Measurements from ENCODE around the gene ZNF808.
A peak's percentile ranks its signal among the peaks of the same experiment; 100 is the strongest.
"Not testable (repeated sequence)": the region's sequence is repeated elsewhere in the genome, so short reads cannot be mapped to it uniquely, and the experiment has no call there.

ZNF808 gene

GRCh38 chr19:52527134-52527955 is at the start of gene ZNF808:
Gene ZNF808 (plus strand): TSS chr19:52527668. CDS start chr19:52543285, 15,617 bp downstream.
- peak; percentile 88 for DNase-seq (ENCODE audit: low spot score)

- DNase-seq (ENCODE audit: low spot score) = not testable (repeated sequence)
These were observed 43.2 kb upstream of the ZNF808 start for GRCh38 chr19:52484111-52484743.

GRCh38 chr19:52485064-52485463 is 42.4 kb upstream of the ZNF808 start:
- DNase-seq (ENCODE audit: low spot score) = not testable (repeated sequence)

GRCh38 chr19:52485561-52486240 is 41.8 kb upstream of the ZNF808 start:
- DNase-seq (ENCODE audit: low spot score) = not testable (repeated sequence)

GRCh38 chr19:52492201-52492993 is 35.1 kb upstream of the ZNF808 start:
- DNase-seq (ENCODE audit: low spot score) = no peak

- DNase-seq (ENCODE audit: low spot score) = no peak
These were observed 34.4 kb upstream of the ZNF808 start for GRCh38 chr19:52492994-52493470.

GRCh38 chr19:52494518-52494917 is 33.0 kb upstream of the ZNF808 start:
- DNase-seq (ENCODE audit: low spot score) = no peak

GRCh38 chr19:52498571-52498970 is 28.9 kb upstream of the ZNF808 start:
- DNase-seq (ENCODE audit: low spot score) = no peak

GRCh38 chr19:52500474-52500873 is 27.0 kb upstream of the ZNF808 start:
- DNase-seq (ENCODE audit: low spot score) = not testable (repeated sequence)

- not testable (repeated sequence) for DNase-seq (ENCODE audit: low spot score)
These were observed 26.5 kb upstream of the ZNF808 start for GRCh38 chr19:52500991-52501390.

- no peak for DNase-seq (ENCODE audit: low spot score)
These were observed 20.2 kb upstream of the ZNF808 start for GRCh38 chr19:52507266-52507665.

GRCh38 chr19:52516191-52516590 is 11.3 kb upstream of the ZNF808 start:
- DNase-seq (ENCODE audit: low spot score) = no peak

- DNase-seq (ENCODE audit: low spot score) = no peak
These were observed 8.8 kb upstream of the ZNF808 start for GRCh38 chr19:52518646-52519045.

GRCh38 chr19:52519175-52519574 is 8.3 kb upstream of the ZNF808 start:
- DNase-seq (ENCODE audit: low spot score) = not testable (repeated sequence)

- no peak for DNase-seq (ENCODE audit: low spot score)
These were observed 7.5 kb upstream of the ZNF808 start for GRCh38 chr19:52520013-52520412.

- DNase-seq (ENCODE audit: low spot score) = no peak
These were observed 4.9 kb upstream of the ZNF808 start for GRCh38 chr19:52522551-52522950.

- no peak for DNase-seq (ENCODE audit: low spot score)
These were observed 3.4 kb upstream of the ZNF808 start for GRCh38 chr19:52524086-52524485.

- no peak for DNase-seq (ENCODE audit: low spot score)
These were observed 486 bp downstream of the ZNF808 start for GRCh38 chr19:52527956-52528351.

GRCh38 chr19:52532480-52532879 is 5.0 kb downstream of the ZNF808 start:
- no peak for DNase-seq (ENCODE audit: low spot score)

- no peak for DNase-seq (ENCODE audit: low spot score)
These were observed 6.4 kb downstream of the ZNF808 start for GRCh38 chr19:52533901-52534300.

- DNase-seq (ENCODE audit: low spot score) = not testable (repeated sequence)
These were observed 7.9 kb downstream of the ZNF808 start for GRCh38 chr19:52535385-52535770.

Measured in hematopoietic multipotent progenitor cell treated with erythropoietin and hydrocortisone succinate and interleukin-3 and kit ligand, for 15 days (in vitro differentiated cells).